ENCODE results near the gene TRIM7.

The TRIM7 gene

GRCh38 chr5:181223058-181223728 lies 18.2 kb upstream of the TRIM7 start, which contains the start of gene TRIM41:
TRIM41 (plus strand) TSS chr5:181223281; CDS start chr5:181224000, 719 bp downstream.
- DNase-seq (ENCODE audit: extremely low read depth, low read depth), result peak; percentile 93
- TF ChIP-seq CTCF (IDR thresholded peaks at IDR 0.05; ENCODE audit: low read depth, low read length, missing control alignments), result no peak
- H3K4me3 ChIP-seq (replicated peaks; ENCODE audit: low read depth, low read length), result peak within 1 kb of the TSS; percentile 79

GRCh38 chr5:181222630-181223057 lies 17.6 kb upstream of the TRIM7 start:
- no peak for DNase-seq (ENCODE audit: extremely low read depth, low read depth)
- no peak for TF ChIP-seq CTCF (IDR thresholded peaks at IDR 0.05; ENCODE audit: low read depth, low read length, missing control alignments)
- peak overlapping the region; percentile 79 for H3K4me3 ChIP-seq (replicated peaks; ENCODE audit: low read depth, low read length)

GRCh38 chr5:181221792-181222629 lies 17.0 kb upstream of the TRIM7 start:
- no peak for TF ChIP-seq CTCF (IDR thresholded peaks at IDR 0.05; ENCODE audit: low read depth, low read length, missing control alignments)
- peak; percentile 90 for DNase-seq (ENCODE audit: extremely low read depth, low read depth)
- peak overlapping the region; percentile 79 for H3K4me3 ChIP-seq (replicated peaks; ENCODE audit: low read depth, low read length)

GRCh38 chr5:181221105-181221791 lies 16.3 kb upstream of the TRIM7 start:
- TF ChIP-seq CTCF (IDR thresholded peaks at IDR 0.05; ENCODE audit: low read depth, low read length, missing control alignments), result no peak
- no peak for DNase-seq (ENCODE audit: extremely low read depth, low read depth)
- peak overlapping the region; percentile 6 for H3K4me3 ChIP-seq (replicated peaks; ENCODE audit: low read depth, low read length)

- DNase-seq (ENCODE audit: extremely low read depth, low read depth), result no peak
- no peak overlapping the region for H3K4me3 ChIP-seq (replicated peaks; ENCODE audit: low read depth, low read length)
- TF ChIP-seq CTCF (IDR thresholded peaks at IDR 0.05; ENCODE audit: low read depth, low read length, missing control alignments), result no peak
These were observed 15.2 kb upstream of the TRIM7 start for GRCh38 chr5:181220178-181220515.

GRCh38 chr5:181219262-181220177 lies 14.5 kb upstream of the TRIM7 start:
- no peak for TF ChIP-seq CTCF (IDR thresholded peaks at IDR 0.05; ENCODE audit: low read depth, low read length, missing control alignments)
- H3K4me3 ChIP-seq (replicated peaks; ENCODE audit: low read depth, low read length), result no peak overlapping the region
- DNase-seq (ENCODE audit: extremely low read depth, low read depth), result no peak
